Tibial nerve (tissue), 4 donors: Measurements from ENCODE around the gene ZBED4.

Source experiments
- EP300 ChIP-seq, 2 donors: sonication (generic); formaldehyde crosslinking; IDR thresholded peaks; one replicate each; pipeline ENCODE4 v1.6.1; 2017; ENCODE audit warnings: antibody characterized with exemption in 2 of 2, mild to moderate bottlenecking in 1 of 2
- POLR2A ChIP-seq, 2 donors: fragments of 450-650 bp; IDR thresholded peaks; one replicate each; pipeline ENCODE4 v1.6.1; 2017; ENCODE audit warnings: antibody characterized with exemption in 2 of 2, mild to moderate bottlenecking in 2 of 2, moderate library complexity in 2 of 2
- TF ChIP-seq, protein P1 (sequence below), 5 experiments: fragments of 200-600 bp in 3 of 5; fragments of 450-650 bp in 2 of 5; sonication (generic) in 3 of 5; IDR thresholded peaks; one replicate each; pipeline ENCODE4 v1.5.1; 2016 to 2019; ENCODE audit warnings: antibody characterized with exemption in 5 of 5, mild to moderate bottlenecking in 3 of 5, moderate library complexity in 2 of 5

DNA sequence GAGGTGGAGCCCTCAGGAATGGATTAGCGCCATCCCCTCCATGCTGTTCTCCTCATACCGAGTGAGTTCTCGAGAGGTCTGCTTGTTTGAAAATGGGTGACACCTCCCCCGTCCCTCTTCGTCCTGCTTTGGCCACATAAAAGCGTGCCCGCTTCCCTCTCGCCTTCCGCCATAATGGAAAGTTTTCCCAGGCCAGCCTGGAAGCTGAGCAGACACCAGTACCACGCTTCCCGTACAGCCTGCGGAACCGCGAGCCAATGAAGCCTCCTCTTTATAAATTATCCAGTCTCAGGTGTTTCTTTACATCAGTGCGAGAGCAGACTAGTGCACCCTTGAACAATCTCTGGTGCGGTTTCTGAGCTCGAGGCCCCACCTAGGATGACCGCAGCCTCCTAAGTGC, 51.8 kb downstream of the ZBED4 start:
- TF ChIP-seq, protein P1, sequence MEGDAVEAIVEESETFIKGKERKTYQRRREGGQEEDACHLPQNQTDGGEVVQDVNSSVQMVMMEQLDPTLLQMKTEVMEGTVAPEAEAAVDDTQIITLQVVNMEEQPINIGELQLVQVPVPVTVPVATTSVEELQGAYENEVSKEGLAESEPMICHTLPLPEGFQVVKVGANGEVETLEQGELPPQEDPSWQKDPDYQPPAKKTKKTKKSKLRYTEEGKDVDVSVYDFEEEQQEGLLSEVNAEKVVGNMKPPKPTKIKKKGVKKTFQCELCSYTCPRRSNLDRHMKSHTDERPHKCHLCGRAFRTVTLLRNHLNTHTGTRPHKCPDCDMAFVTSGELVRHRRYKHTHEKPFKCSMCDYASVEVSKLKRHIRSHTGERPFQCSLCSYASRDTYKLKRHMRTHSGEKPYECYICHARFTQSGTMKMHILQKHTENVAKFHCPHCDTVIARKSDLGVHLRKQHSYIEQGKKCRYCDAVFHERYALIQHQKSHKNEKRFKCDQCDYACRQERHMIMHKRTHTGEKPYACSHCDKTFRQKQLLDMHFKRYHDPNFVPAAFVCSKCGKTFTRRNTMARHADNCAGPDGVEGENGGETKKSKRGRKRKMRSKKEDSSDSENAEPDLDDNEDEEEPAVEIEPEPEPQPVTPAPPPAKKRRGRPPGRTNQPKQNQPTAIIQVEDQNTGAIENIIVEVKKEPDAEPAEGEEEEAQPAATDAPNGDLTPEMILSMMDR (IDR thresholded peaks at IDR 0.05) = no peak
- no peak for TF ChIP-seq POLR2A (IDR thresholded peaks at IDR 0.05)
- no peak for TF ChIP-seq EP300 (IDR thresholded peaks at IDR 0.05)
